Suppressor macrophage treated with lipopolysaccharide for 4 hours (primary cell): ENCODE measurements around the gene ABHD12.

ENCODE experiments used
- DNase-seq: peaks from one replicate; pipeline ENCODE4 v3.0.0-alpha.2; 2020

The ABHD12 gene

GRCh38 chr20:25303292-25304024, 87.2 kb downstream of the ABHD12 start:
- DNase-seq = no peak

- no peak for DNase-seq
Measured at GRCh38 chr20:25302596-25302995, 88.0 kb downstream of the ABHD12 start.

- no peak for DNase-seq
Measured at GRCh38 chr20:25301357-25301920, 89.2 kb downstream of the ABHD12 start.

- no peak for DNase-seq
Measured at GRCh38 chr20:25300496-25301170, 90.0 kb downstream of the ABHD12 start.

- no peak for DNase-seq
Measured at GRCh38 chr20:25299806-25300205, 90.8 kb downstream of the ABHD12 start.

GRCh38 chr20:25297141-25297905, 93.3 kb downstream of the ABHD12 start:
- peak; percentile 46 for DNase-seq

GRCh38 chr20:25296094-25297093, 94.2 kb downstream of the ABHD12 start:
- no peak for DNase-seq

- DNase-seq = no peak
Measured at GRCh38 chr20:25295386-25296093, 95.1 kb downstream of the ABHD12 start.

- peak; percentile 71 for DNase-seq
Measured at GRCh38 chr20:25294459-25295385, 95.9 kb downstream of the ABHD12 start.

- DNase-seq = no peak
Measured at GRCh38 chr20:25293910-25294458, 96.7 kb downstream of the ABHD12 start.

- DNase-seq = no peak
Measured at GRCh38 chr20:25293507-25293906, 97.1 kb downstream of the ABHD12 start.

GRCh38 chr20:25292176-25292891, 98.3 kb downstream of the ABHD12 start:
- DNase-seq = no peak

GRCh38 chr20:25291432-25292133, 99.1 kb downstream of the ABHD12 start:
- DNase-seq = no peak

GRCh38 chr20:25290646-25291431, 99.8 kb downstream of the ABHD12 start:
- DNase-seq = no peak

- DNase-seq = no peak
Measured at GRCh38 chr20:25289886-25290597, 100.6 kb downstream of the ABHD12 start.

GRCh38 chr20:25288291-25289181, 102.1 kb downstream of the ABHD12 start:
- DNase-seq = peak; percentile 28
